Measurements from ENCODE around the gene SNCG.

The SNCG gene

GRCh38 chr10:86972613-86973380 lies 14.4 kb downstream of the SNCG start:
- TF ChIP-seq CTCF (IDR thresholded peaks at IDR 0.05): no peak

- TF ChIP-seq CTCF (IDR thresholded peaks at IDR 0.05): no peak
Observed at GRCh38 chr10:86974484-86974883, 16.1 kb downstream of the SNCG start.

GRCh38 chr10:86976362-86977056 lies 18.1 kb downstream of the SNCG start:
- TF ChIP-seq CTCF (IDR thresholded peaks at IDR 0.05): no peak

GRCh38 chr10:86979296-86979818 lies 21.0 kb downstream of the SNCG start:
- no peak for TF ChIP-seq CTCF (IDR thresholded peaks at IDR 0.05)

GRCh38 chr10:86979977-86980448 lies 21.6 kb downstream of the SNCG start:
- no peak for TF ChIP-seq CTCF (IDR thresholded peaks at IDR 0.05)

GRCh38 chr10:86981716-86982115 lies 23.3 kb downstream of the SNCG start:
- TF ChIP-seq CTCF (IDR thresholded peaks at IDR 0.05): no peak

- no peak for TF ChIP-seq CTCF (IDR thresholded peaks at IDR 0.05)
Observed at GRCh38 chr10:86988520-86988919, 30.1 kb downstream of the SNCG start.

Measured in LNCAP (cell line).